Hepatic stellate cell (primary cell): ENCODE data around the gene METTL1.

Experiments used
- DNase-seq: peaks from one replicate; pipeline ENCODE4 v3.0.0; 2011; ENCODE audit warnings: low spot score

Gene METTL1

DNA sequence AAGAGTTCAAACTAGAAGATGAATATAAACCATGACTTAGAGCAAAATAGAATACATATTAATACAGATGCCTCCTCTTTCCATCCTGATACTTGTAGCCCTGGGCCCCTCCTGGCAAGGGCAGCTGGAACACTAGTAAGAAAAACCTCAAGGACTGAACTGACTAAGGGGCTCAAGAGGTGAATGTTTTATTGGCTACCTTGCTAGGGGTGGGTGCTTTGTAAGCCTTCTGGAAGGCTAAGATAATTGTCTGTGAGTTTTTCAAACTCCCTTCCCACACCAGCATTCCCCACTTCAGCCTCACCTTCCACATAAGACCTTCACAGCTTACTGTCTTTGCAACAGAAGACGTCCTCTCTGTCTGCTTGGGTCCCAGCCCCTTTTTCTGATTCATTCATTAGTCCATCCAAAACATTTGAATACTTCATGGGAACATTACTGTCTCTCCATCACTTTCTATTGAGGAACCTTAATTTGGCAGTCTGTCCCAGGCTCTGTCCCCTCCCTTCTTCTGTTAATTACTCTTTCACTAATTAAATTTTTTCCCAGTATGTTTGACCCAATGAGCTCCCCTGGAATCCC, 18.1 kb downstream of the METTL1 start:
- DNase-seq: no peak

- DNase-seq: no peak
These were observed 19.3 kb downstream of the METTL1 start for GRCh38 chr12:57752668-57753000.

- DNase-seq: peak; percentile 99
These were observed 19.9 kb downstream of the METTL1 start, which contains the start of gene CDK4 for GRCh38 chr12:57751788-57752667. CDK4 (minus strand) TSS chr12:57752310; CDS start chr12:57751717, 593 bp downstream.

DNA sequence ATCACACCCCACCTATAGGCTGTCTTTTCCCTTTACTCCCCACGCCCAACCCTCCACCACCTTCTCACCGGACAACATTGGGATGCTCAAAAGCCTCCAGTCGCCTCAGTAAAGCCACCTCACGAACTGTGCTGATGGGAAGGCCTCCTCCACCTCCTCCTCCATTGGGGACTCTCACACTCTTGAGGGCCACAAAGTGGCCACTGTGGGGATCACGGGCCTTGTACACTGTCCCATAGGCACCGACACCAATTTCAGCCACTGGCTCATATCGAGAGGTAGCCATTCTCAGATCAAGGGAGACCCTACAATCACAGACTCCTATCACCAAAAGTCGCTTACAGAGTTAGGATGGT, 20.5 kb downstream of the METTL1 start:
- no peak for DNase-seq

DNA sequence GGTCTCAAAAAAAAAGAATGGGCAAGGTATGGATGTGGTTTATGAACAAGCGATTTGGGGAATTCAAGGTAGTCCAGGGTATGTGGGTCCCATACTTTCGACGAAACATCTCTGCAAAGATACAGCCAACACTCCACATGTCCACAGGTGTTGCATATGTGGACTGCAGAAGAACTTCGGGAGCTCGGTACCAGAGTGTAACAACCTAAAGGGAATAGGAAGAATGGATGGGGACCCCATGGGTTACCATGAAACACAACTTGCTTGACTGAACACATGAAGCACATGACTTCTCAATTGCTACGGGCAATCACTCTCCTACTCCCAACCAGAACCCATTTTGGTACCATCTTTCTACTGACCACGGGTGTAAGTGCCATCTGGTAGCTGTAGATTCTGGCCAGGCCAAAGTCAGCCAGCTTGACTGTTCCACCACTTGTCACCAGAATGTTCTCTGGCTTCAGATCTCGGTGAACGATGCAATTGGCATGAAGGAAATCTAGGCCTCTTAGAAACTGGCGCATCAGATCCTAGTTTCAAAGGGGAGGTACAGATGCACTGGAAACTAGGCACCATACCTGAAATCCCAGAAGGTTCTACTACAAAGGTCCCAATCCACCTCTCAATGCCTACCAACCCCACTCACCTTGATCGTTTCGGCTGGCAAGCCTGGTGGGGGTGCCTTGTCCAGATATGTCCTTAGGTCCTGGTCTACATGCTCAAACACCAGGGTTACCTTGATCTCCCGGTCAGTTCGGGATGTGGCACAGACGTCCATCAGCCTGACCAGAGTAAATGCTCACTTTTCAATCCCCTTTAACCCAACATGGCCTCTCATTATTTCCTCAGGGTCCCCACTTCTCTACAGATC, 21.1 kb downstream of the METTL1 start:
- no peak for DNase-seq

- DNase-seq: no peak
These were observed 22.8 kb downstream of the METTL1 start for GRCh38 chr12:57749061-57749460.

DNA sequence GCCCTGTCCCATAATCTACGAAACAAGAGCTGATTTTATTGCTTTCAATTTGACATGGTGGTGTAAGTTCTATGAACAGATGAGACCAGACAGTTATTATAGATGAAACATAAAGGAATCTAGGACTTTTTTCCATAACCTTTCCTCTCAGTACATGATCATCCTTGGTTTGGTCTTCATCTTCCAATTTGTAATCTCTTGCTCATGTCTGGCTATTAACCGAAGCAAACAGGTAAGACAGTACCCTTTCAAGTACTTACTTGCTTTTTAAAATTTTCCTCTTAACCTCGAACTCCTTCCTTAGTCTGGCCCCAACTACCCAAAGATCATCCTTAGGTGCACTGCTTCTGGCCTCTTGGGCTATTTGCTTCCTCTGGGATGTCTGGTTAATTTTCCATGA, 25.9 kb downstream of the METTL1 start:
- no peak for DNase-seq

DNA sequence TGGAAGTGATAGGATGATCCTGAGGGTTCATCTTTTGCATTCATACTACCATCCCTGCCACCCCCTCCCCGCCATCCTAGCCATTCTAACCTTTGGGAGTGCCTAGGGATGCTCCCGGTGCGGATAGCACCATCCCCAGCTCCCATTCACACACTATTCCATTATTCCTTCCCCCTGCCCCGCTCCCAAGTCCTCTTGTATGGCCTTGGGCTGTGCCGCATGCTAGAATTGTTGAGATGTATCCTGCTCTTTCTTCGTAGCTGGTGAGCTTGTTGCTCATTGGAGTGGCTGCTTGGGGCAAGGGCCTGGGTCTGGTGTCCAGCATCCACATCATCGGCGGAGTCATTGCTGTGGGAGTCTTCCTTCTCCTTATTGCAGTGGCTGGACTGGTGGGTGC, 26.4 kb downstream of the METTL1 start:
- no peak for DNase-seq

DNA sequence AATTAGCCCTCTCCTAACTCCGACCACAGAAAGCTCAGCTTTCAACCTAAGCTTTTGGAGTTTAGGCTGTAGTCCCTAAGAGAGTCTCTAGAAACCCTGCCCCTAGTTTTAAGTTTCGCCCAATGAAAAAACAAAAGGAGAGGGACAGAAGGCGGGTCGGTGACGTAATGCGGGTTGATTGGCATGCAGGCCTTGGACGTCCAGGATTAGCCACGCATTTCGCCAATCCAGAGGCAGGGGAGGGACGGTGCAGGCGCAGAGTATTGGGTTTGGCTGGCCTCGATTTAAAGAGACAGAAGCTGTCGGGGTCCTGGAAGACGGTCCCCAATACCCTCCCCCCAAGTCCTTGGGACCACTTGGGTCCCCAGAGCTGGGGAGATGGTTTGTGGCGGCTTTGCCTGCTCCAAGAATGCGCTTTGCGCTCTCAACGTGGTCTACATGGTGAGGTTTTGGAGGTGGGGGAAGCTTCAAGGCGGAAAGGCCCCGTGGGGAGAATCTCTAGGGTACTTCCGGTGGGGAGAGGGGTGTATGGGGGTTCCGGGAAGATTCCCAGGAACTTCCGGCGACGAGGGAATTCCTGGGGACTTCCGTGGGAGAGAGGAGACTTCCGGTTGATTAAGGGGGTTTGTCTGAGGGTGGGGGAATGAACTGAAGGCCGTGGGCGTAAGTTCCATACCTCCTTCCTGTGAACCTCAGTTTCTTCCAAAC, 27.0 kb downstream of the METTL1 start, which contains the start of gene TSPAN31:
TSS of gene TSPAN31 (plus strand) at position 263 of the 708 bp plus-strand sequence. CDS start at position 379, 116 bp downstream.
- DNase-seq: peak; percentile 96

GRCh38 chr12:57744194-57744776, 27.6 kb downstream of the METTL1 start:
- DNase-seq: peak; percentile 85

DNA sequence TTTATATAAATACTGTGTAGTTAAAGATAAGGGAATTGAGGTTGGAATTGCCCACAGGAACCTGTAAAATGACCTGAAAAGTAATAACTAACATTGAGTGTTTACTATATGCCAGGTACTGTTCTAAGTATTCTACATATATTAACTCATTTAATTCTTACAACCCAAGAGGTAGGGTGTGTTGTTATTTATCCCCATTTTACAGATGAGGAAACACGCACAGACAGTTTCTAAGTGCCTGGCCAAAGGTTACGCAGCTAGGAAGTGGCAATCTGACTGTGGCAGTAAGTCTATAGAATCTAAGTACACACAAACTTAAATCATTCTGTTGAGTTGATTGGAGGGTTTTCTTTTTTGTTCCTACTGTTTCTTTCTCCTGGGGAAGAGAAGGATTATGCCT, 28.1 kb downstream of the METTL1 start:
- no peak for DNase-seq

- DNase-seq: no peak
These were observed 29.8 kb downstream of the METTL1 start for GRCh38 chr12:57741844-57742738.

DNA sequence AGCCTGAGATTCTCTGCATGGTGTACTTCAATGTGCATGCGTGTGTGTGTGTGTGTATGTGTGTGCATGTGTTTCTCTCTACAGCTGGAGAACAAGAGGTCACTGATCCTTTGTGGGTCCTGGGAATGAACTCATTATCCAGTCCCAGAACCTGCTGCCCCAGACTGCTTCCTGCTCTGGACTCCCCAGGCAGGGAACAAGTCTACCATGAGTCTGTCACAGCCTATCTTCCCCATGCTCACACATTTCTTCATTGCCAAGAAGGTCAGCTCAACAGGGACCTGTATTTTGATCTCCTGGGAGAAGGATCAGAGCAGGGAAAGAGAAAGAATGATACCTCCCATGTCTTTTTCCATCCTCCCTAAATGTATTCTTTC, 30.5 kb downstream of the METTL1 start:
- DNase-seq: no peak

GRCh38 chr12:57740656-57741412, 31.1 kb downstream of the METTL1 start:
- no peak for DNase-seq

DNA sequence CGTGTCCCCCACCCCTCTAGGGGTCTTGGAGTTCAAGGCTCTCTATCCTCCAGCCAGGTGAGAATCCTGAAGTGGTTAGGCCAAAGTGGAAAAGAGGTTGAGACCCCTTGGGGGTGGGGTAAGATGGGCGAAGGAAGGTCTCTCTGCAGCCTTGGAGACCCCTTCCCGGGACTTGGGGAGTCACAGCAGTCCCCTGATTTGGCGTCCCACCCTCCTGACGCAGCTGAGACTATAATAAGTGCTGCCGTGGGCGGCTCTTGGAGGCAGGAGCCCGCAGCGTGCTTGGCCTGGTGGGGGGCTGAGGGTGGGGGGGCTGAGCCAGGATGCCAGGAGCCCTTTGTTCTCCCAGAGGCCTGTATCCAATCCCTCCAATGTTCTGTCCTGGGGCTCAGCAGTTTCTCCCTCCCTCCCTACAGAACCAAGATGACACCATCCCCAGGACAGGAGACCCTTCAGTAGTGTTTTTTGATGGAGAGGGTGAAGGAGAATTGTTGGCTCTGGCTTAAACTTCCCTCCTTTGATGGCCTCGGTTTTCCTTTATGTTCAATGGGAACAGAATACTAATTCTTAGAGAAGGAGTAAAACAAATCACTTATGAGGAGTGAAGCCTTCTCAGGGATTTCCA, 31.9 kb downstream of the METTL1 start:
- no peak for DNase-seq

DNA sequence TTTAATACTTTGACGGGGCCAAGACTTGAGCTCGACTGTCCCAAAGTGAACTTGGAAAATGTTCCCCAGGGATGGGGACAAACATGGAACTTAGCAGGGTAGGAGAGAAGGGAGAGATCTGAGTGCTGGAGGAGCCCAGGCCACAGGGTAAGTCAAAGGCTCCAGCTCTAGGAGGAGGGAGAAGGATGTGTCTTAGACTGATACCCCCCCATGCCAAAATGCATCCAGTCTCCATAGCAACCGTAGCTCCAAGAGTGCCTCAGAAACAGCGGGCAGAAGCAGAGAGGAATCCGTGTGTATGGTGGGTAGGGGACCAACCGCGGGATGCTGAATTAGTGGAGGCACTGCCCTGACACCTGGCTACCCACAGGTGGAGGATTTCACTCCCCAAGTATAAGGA, 32.5 kb downstream of the METTL1 start:
- DNase-seq: no peak

DNA sequence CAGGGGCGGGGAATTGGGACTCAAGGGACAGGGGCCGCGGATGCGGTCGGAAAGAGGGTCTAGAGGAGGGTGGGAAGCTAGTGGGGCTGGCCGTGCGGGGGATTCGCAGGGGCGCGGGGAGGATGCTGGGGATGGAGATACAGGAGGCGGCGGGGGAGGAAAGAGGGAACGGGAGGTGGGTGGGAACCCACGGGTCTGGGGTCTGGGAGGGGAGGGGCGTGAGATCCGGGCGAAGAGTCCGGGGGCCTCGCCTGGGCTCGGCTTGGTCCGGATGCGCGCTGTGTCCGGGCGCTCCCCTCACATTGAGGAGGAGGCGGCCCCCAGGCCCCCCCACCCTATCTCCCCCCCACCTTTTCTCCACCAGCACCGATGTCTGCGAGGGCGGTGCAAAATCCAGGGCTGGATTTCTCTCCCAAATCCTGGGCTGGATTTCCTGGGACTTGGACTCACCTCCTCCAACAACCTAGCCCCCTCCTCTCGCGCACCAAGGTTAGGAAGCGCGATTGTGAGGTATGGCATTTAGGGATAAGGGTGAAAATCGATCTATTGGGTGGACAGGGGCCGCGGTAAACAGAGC, 33.2 kb downstream of the METTL1 start, which contains the start of gene AGAP2:
TSS of gene AGAP2 (minus strand) at position 82 of the 577 bp plus-strand sequence. CDS start 496 bp downstream, outside the sequence.
- peak; percentile 55 for DNase-seq
